ENCODE data around the gene MKRN2OS.
"Not testable (repeated sequence)": the region's sequence is repeated elsewhere in the genome, so short reads cannot be mapped to it uniquely, and the experiment has no call there.

MKRN2OS gene

DNA sequence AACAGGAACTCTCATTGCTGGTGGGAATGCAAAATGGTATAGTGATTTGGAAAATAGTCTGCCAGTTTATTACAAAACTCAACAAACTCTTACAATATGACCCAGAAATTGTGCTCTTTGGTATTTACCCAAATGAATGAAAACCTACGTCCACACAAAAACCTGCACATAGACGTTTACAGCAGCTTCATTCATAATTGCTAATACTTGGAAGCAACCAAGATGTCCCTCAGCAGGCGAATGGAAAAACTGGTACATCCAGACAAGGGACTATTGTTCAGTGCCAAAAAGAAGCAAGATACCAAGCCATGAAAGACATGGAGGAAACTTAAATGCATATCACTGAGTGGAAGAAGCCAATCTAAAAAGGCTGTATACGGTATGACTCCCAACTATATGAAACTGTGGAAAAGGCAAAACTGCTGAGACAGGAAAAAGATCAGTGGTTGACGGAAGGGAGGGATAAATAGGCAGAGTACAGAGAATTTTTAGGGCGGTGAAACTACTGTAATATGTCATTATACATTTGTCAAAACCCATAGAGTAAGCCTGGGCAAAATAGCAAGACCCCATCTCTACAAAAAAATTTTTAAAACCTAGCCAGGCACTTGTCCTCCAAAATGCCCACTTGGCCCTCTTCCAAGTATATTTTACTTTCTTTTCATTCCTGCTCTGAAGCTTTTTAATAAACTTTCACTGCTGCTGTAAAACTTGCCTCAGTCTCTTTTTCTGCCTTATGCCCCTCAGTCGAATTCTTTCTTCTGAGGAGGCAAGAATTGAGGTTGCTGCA, 4.9 kb upstream of the MKRN2OS start:
- no peak overlapping the region for H3K9ac ChIP-seq (ENCODE audit: low read depth, low read length, poor library complexity, severe bottlenecking)
- H3K36me3 ChIP-seq (ENCODE audit: insufficient read depth, low read length), result no peaks in the 10 kb centered on the region
- H3K4me2 ChIP-seq (ENCODE audit: low read depth, low read length, poor library complexity, severe bottlenecking), result no peak overlapping the region
- no peak overlapping the region for H3K4me3 ChIP-seq (ENCODE audit: low read length, poor library complexity, severe bottlenecking)
- H3K79me2 ChIP-seq (ENCODE audit: insufficient read depth, low read length), result no peaks in the 10 kb centered on the region
- H2AFZ ChIP-seq (ENCODE audit: low read length), result no peak overlapping the region
- H3K4me1 ChIP-seq (ENCODE audit: insufficient read depth, low read length, poor library complexity, severe bottlenecking), result peaks cover 6% of the 10 kb centered on the region
- H3K9me3 ChIP-seq (ENCODE audit: insufficient read depth, low read depth, low read length), result no peaks in the 10 kb centered on the region
- H4K20me1 ChIP-seq (ENCODE audit: insufficient read depth, low read length, poor library complexity, severe bottlenecking), result no peaks in the 10 kb centered on the region
- no peaks in the 10 kb centered on the region for H3K27me3 ChIP-seq (ENCODE audit: insufficient read depth, low read length, poor library complexity, severe bottlenecking)
- no peaks in the 10 kb centered on the region for H3K9me2 ChIP-seq (replicated peaks; ENCODE audit: low read depth, low read length)
- TF ChIP-seq, protein P1, sequence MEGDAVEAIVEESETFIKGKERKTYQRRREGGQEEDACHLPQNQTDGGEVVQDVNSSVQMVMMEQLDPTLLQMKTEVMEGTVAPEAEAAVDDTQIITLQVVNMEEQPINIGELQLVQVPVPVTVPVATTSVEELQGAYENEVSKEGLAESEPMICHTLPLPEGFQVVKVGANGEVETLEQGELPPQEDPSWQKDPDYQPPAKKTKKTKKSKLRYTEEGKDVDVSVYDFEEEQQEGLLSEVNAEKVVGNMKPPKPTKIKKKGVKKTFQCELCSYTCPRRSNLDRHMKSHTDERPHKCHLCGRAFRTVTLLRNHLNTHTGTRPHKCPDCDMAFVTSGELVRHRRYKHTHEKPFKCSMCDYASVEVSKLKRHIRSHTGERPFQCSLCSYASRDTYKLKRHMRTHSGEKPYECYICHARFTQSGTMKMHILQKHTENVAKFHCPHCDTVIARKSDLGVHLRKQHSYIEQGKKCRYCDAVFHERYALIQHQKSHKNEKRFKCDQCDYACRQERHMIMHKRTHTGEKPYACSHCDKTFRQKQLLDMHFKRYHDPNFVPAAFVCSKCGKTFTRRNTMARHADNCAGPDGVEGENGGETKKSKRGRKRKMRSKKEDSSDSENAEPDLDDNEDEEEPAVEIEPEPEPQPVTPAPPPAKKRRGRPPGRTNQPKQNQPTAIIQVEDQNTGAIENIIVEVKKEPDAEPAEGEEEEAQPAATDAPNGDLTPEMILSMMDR (conservative IDR thresholded peaks at IDR 0.05; ENCODE audit: low read length), result no peak
- no peak for TF ChIP-seq EZH2phosphoT487 (IDR thresholded peaks at IDR 0.05; ENCODE audit: borderline replicate concordance)
- H3F3A ChIP-seq (ENCODE audit: low read depth), result no peaks in the 10 kb centered on the region

DNA sequence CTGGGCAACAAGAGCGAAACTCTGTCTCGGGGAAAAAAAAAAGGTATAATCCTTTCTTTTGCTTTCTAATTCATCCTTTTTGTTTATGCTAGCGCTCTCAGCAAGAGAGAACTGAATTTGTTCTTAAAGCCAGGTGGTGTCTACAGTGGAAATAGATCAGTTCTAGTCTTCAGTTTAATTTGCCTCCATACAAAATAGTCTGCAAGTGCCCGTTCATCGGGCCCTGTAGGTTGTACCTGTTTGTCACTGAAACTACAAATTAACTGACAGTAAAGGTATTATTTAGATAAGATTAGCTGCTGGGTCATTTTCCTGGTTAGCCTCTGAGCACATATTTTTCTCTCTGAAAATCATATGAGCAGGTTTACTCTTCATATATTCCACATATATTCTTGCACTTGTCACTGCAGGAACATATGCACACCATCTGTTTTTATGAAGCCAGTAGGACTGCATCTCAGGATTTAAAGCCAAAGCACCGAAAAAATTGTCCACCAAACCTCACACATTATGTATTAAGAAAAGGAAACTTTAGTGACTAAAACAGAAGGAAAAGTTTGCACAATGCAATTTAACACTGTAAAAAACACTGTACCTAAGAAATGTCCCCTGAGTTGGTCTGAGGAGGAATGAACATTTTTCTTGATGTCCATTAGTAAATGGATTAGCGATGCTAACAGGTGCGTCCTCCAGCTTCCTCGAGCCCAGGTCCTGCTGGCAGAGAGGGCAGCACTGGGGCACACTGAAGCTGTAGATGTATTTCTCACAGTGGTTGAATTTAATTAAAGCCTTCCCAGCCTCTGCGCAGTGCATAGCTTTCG, 437 bp downstream of the MKRN2OS start:
- Histone ChIP-seq H3K36me3 (ENCODE audit: insufficient read depth, low read length) (no peaks in the 10 kb centered on the region), H3K9me3 (ENCODE audit: insufficient read depth, low read depth, low read length) (no peaks in the 10 kb centered on the region), H3K27me3 (ENCODE audit: insufficient read depth, low read length, poor library complexity, severe bottlenecking) (no peaks in the 10 kb centered on the region), H2AFZ (ENCODE audit: low read length) (no peak overlapping the region), H3K9me2 (replicated peaks; ENCODE audit: low read depth, low read length) (no peaks in the 10 kb centered on the region), H3K4me1 (ENCODE audit: insufficient read depth, low read length, poor library complexity, severe bottlenecking) (no peaks in the 10 kb centered on the region), H3K9ac (ENCODE audit: low read depth, low read length, poor library complexity, severe bottlenecking) (no peak overlapping the region), H3K4me3 (ENCODE audit: low read length, poor library complexity, severe bottlenecking) (no peak overlapping the region), H3K79me2 (ENCODE audit: insufficient read depth, low read length) (no peaks in the 10 kb centered on the region), H4K20me1 (ENCODE audit: insufficient read depth, low read length, poor library complexity, severe bottlenecking) (no peaks in the 10 kb centered on the region), H3K4me2 (ENCODE audit: low read depth, low read length, poor library complexity, severe bottlenecking) (no peak overlapping the region), H3F3A (ENCODE audit: low read depth) (no peaks in the 10 kb centered on the region)
- TF ChIP-seq EZH2phosphoT487 (IDR thresholded peaks at IDR 0.05; ENCODE audit: borderline replicate concordance), result no peak
- TF ChIP-seq, protein P1 (conservative IDR thresholded peaks at IDR 0.05; ENCODE audit: low read length), result no peak

DNA sequence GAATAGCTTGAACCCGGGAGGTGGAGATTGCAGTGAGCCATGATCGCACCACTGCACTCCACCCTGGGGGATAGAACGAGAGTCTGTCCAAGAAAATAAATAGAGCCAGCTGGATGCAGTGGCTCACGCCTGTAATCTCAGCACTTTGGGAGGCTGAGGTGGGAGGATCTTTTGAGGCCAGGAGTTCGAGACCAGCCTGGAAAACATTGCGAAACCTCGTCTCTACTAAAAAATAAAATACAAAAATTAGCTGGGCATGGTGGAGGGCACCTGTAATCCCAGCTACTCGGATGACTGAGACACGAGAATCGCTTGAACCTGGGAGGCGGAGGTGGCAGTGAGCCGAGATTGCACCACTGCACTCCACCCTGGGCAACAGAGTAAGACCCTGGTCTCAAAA, 1.8 kb downstream of the MKRN2OS start:
- not testable (repeated sequence) for H3K4me3 ChIP-seq (ENCODE audit: low read length, poor library complexity, severe bottlenecking); H3K9me3 ChIP-seq (ENCODE audit: insufficient read depth, low read depth, low read length); H3F3A ChIP-seq (ENCODE audit: low read depth); H3K9ac ChIP-seq (ENCODE audit: low read depth, low read length, poor library complexity, severe bottlenecking); H2AFZ ChIP-seq (ENCODE audit: low read length); H4K20me1 ChIP-seq (ENCODE audit: insufficient read depth, low read length, poor library complexity, severe bottlenecking); H3K9me2 ChIP-seq (replicated peaks; ENCODE audit: low read depth, low read length); H3K4me1 ChIP-seq (ENCODE audit: insufficient read depth, low read length, poor library complexity, severe bottlenecking); H3K36me3 ChIP-seq (ENCODE audit: insufficient read depth, low read length); H3K4me2 ChIP-seq (ENCODE audit: low read depth, low read length, poor library complexity, severe bottlenecking); H3K27me3 ChIP-seq (ENCODE audit: insufficient read depth, low read length, poor library complexity, severe bottlenecking); H3K79me2 ChIP-seq (ENCODE audit: insufficient read depth, low read length)
